H1 (cell line): ENCODE measurements around the gene CPNE4. TPM values are rescaled to one million over a fixed set of nuclear protein-coding genes. Genes with fewer than 3 reads are reported as not detected.

Source experiments
- polyA plus RNA-seq, 7 experiments: library from polyadenylated mRNA; depleted of rRNA in 3 of 7; stranded (reverse) in 5 of 7; unstranded in 2 of 7; fragments of >200 nt in 5 of 7; fragments of 200-250 nt in 2 of 7; gene quantifications; 1 replicate in 5 of 7; 2 replicates in 1 of 7; 4 replicates in 1 of 7; pipeline versions ENCODE4 v1.2.1 to v1.2.3, GENCODE V29; 2011 to 2013; ENCODE audit warnings: missing spikeins in 2 of 7, mixed read lengths in 2 of 7
- total RNA-seq: library from RNA; stranded (reverse); fragmentation: NEBNext Ultra II Directional; extraction: Animal tissue kit (Norgen Biotek cat#: 25700); gene quantifications from 2 replicates; pipeline ENCODE4 v1.2.1, GENCODE V29; 2021
- TF ChIP-seq, protein P1 (sequence below): fragments of 300-600 bp; sonication (generic); IDR thresholded peaks from 2 replicates; pipeline ENCODE4 v1.7.1; 2012; ENCODE audit warnings: low read length, moderate library complexity, mild to moderate bottlenecking, inconsistent platforms; ENCODE audit not compliant: insufficient replicate concordance

CPNE4 gene
- total and polyA plus RNA-seq, 2 of the 8 experiments (the other 6 are each of a cell fraction or from before 2014, with no cell fraction given), result 0.82 to 3.8 TPM

GRCh38 chr3:131544557-131544956 is 490.3 kb downstream of the CPNE4 start (continued):
- TF ChIP-seq, protein P1, sequence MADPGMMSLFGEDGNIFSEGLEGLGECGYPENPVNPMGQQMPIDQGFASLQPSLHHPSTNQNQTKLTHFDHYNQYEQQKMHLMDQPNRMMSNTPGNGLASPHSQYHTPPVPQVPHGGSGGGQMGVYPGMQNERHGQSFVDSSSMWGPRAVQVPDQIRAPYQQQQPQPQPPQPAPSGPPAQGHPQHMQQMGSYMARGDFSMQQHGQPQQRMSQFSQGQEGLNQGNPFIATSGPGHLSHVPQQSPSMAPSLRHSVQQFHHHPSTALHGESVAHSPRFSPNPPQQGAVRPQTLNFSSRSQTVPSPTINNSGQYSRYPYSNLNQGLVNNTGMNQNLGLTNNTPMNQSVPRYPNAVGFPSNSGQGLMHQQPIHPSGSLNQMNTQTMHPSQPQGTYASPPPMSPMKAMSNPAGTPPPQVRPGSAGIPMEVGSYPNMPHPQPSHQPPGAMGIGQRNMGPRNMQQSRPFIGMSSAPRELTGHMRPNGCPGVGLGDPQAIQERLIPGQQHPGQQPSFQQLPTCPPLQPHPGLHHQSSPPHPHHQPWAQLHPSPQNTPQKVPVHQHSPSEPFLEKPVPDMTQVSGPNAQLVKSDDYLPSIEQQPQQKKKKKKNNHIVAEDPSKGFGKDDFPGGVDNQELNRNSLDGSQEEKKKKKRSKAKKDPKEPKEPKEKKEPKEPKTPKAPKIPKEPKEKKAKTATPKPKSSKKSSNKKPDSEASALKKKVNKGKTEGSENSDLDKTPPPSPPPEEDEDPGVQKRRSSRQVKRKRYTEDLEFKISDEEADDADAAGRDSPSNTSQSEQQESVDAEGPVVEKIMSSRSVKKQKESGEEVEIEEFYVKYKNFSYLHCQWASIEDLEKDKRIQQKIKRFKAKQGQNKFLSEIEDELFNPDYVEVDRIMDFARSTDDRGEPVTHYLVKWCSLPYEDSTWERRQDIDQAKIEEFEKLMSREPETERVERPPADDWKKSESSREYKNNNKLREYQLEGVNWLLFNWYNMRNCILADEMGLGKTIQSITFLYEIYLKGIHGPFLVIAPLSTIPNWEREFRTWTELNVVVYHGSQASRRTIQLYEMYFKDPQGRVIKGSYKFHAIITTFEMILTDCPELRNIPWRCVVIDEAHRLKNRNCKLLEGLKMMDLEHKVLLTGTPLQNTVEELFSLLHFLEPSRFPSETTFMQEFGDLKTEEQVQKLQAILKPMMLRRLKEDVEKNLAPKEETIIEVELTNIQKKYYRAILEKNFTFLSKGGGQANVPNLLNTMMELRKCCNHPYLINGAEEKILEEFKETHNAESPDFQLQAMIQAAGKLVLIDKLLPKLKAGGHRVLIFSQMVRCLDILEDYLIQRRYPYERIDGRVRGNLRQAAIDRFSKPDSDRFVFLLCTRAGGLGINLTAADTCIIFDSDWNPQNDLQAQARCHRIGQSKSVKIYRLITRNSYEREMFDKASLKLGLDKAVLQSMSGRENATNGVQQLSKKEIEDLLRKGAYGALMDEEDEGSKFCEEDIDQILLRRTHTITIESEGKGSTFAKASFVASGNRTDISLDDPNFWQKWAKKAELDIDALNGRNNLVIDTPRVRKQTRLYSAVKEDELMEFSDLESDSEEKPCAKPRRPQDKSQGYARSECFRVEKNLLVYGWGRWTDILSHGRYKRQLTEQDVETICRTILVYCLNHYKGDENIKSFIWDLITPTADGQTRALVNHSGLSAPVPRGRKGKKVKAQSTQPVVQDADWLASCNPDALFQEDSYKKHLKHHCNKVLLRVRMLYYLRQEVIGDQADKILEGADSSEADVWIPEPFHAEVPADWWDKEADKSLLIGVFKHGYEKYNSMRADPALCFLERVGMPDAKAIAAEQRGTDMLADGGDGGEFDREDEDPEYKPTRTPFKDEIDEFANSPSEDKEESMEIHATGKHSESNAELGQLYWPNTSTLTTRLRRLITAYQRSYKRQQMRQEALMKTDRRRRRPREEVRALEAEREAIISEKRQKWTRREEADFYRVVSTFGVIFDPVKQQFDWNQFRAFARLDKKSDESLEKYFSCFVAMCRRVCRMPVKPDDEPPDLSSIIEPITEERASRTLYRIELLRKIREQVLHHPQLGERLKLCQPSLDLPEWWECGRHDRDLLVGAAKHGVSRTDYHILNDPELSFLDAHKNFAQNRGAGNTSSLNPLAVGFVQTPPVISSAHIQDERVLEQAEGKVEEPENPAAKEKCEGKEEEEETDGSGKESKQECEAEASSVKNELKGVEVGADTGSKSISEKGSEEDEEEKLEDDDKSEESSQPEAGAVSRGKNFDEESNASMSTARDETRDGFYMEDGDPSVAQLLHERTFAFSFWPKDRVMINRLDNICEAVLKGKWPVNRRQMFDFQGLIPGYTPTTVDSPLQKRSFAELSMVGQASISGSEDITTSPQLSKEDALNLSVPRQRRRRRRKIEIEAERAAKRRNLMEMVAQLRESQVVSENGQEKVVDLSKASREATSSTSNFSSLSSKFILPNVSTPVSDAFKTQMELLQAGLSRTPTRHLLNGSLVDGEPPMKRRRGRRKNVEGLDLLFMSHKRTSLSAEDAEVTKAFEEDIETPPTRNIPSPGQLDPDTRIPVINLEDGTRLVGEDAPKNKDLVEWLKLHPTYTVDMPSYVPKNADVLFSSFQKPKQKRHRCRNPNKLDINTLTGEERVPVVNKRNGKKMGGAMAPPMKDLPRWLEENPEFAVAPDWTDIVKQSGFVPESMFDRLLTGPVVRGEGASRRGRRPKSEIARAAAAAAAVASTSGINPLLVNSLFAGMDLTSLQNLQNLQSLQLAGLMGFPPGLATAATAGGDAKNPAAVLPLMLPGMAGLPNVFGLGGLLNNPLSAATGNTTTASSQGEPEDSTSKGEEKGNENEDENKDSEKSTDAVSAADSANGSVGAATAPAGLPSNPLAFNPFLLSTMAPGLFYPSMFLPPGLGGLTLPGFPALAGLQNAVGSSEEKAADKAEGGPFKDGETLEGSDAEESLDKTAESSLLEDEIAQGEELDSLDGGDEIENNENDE, result no peak
